HCT116 (cell line): ENCODE results near the gene RAB9A. TPM values are rescaled to one million over a fixed set of nuclear protein-coding genes. Genes with fewer than 3 reads are reported as not detected.
"Not testable (repeated sequence)": the region's sequence is repeated elsewhere in the genome, so short reads cannot be mapped to it uniquely, and the experiment has no call there.

Experiments used
- ATAC-seq: fragments of 200-7000 bp; cut with Tn5 transposase; 2 replicates; pipeline ENCODE4 v1.9.1; 2020; ENCODE audit warnings: mild to moderate bottlenecking, moderate library complexity
- BruUV-seq: library from RNA; stranded (reverse); fragments of 400-500 nt; replicated peaks from 2 replicates; lab custom pipeline; 2021; lab: Mats Ljungman, UMichigan
- CTCF ChIA-PET: fragments of 300-600 bp; sonication (Branson Sonifier 250); formaldehyde crosslinking; loops from one replicate; lab custom pipeline; 2021; ENCODE audit warnings: antibody characterized with exemption; lab: Charles Lee
- POLR2A ChIA-PET: fragments of 300-600, 350-600 bp; sonication (Branson Sonifier 250); formaldehyde crosslinking; loops from one replicate; lab custom pipeline; 2021; ENCODE audit warnings: antibody characterized with exemption; lab: Charles Lee
- RAD21 ChIA-PET, 2 experiments: fragments of 300-600 bp; sonication (Branson Sonifier 250); formaldehyde crosslinking; loops; one replicate each; lab custom pipeline; 2023; ENCODE audit warnings: low total read pairs in 2 of 2; ENCODE audit not compliant: uncharacterized antibody in 2 of 2, unreplicated experiment in 2 of 2, low non-redundant PET in 1 of 2; lab: Charles Lee
- DNase-seq: peaks from one replicate; pipeline ENCODE4 v3.0.0-alpha.2; 2010; ENCODE audit warnings: low read depth, low spot score
- H2AFZ ChIP-seq: fragments of 200-600 bp; shearing (Covaris generic), sonication (generic); 2 replicates; pipeline ENCODE4 v1.6.1; 2017; ENCODE audit warnings: low read depth, mixed run types, mixed read lengths, antibody characterized with exemption, low read length; ENCODE audit not compliant: poor library complexity, severe bottlenecking
- H3K27ac ChIP-seq: 2 replicates; pipeline ENCODE4 v1.5.1; 2012; ENCODE audit warnings: low read depth, low read length
- H3K27me3 ChIP-seq: fragments of 200-600 bp; sonication (generic); 2 replicates; pipeline ENCODE4 v1.6.1; 2016; ENCODE audit warnings: mixed run types, low read length, mixed read lengths; ENCODE audit not compliant: insufficient read depth
- H3K36me3 ChIP-seq, 2 experiments: fragments of 200-500 bp in 1 of 2; fragments of 200-600 bp in 1 of 2; sonication (Bioruptor generic) in 1 of 2; sonication (generic) in 1 of 2; 2 replicates each; pipeline versions ENCODE4 v1.5.1 to v1.6.1; 2014 to 2016; ENCODE audit warnings: low read length in 2 of 2, inconsistent platforms in 1 of 2, mixed read lengths in 1 of 2, mixed run types in 1 of 2; ENCODE audit not compliant: insufficient read depth in 2 of 2, control insufficient read depth in 1 of 2
- H3K4me1 ChIP-seq, 2 experiments: fragments of 200-600 bp in 1 of 2; sonication (generic) in 1 of 2; 2 replicates each; pipeline versions ENCODE4 v1.5.1 to v1.6.1; 2012 to 2017; ENCODE audit warnings: low read length in 2 of 2, inconsistent platforms in 1 of 2, mild to moderate bottlenecking in 1 of 2, mixed read lengths in 1 of 2, mixed run types in 1 of 2, moderate library complexity in 1 of 2; ENCODE audit not compliant: insufficient read depth in 2 of 2, control insufficient read depth in 1 of 2
- H3K4me2 ChIP-seq: fragments of 200-600 bp; sonication (generic); 2 replicates; pipeline ENCODE4 v1.6.1; 2017; ENCODE audit warnings: mixed run types, low read length, mixed read lengths
- H3K4me3 ChIP-seq, 2 experiments: fragments of 200-600 bp in 1 of 2; sonication (generic) in 1 of 2; replicated peaks in 1 of 2; 2 replicates each; pipeline ENCODE4 v1.5.1; 2011 to 2016; ENCODE audit warnings: low read length in 2 of 2, control low read depth in 1 of 2, low read depth in 1 of 2, mild to moderate bottlenecking in 1 of 2, mixed read lengths in 1 of 2, mixed run types in 1 of 2
- H3K79me2 ChIP-seq: fragments of 200-600 bp; sonication (generic); 2 replicates; pipeline ENCODE4 v1.6.1; 2017; ENCODE audit warnings: mild to moderate bottlenecking, mixed run types, low read length, moderate library complexity, mixed read lengths; ENCODE audit not compliant: insufficient read depth
- H3K9ac ChIP-seq: fragments of 200-600 bp; sonication (generic); 2 replicates; pipeline ENCODE4 v1.6.1; 2016; ENCODE audit warnings: low read length, mixed read lengths
- H3K9me2 ChIP-seq: fragments of 200-600 bp; sonication (generic), shearing (Covaris generic); 2 replicates; pipeline ENCODE4 v1.6.1; 2017; ENCODE audit warnings: mixed run types, mild to moderate bottlenecking, moderate library complexity; ENCODE audit not compliant: insufficient read depth
- H3K9me3 ChIP-seq, 2 experiments: fragments of 200-500 bp in 1 of 2; fragments of 200-600 bp in 1 of 2; sonication (Bioruptor generic) in 1 of 2; sonication (generic) in 1 of 2; 2 replicates each; pipeline ENCODE4 v1.6.1; 2014 to 2017; ENCODE audit warnings: low read length in 2 of 2, mixed read lengths in 2 of 2, inconsistent platforms in 1 of 2, low read depth in 1 of 2, mild to moderate bottlenecking in 1 of 2, mixed run types in 1 of 2, moderate library complexity in 1 of 2; ENCODE audit not compliant: control insufficient read depth in 1 of 2, insufficient read depth in 1 of 2
- H4K20me1 ChIP-seq: fragments of 200-600 bp; sonication (generic), shearing (Covaris generic); 2 replicates; pipeline ENCODE4 v1.6.1; 2017; ENCODE audit warnings: mixed run types, mild to moderate bottlenecking, moderate library complexity; ENCODE audit not compliant: insufficient read depth
- CBX3 ChIP-seq: IDR thresholded peaks from 2 replicates; pipeline ENCODE4 v1.6.1; 2012; ENCODE audit warnings: low read depth
- CEBPB ChIP-seq: IDR thresholded peaks from 2 replicates; pipeline ENCODE4 v1.6.1; 2012; ENCODE audit warnings: low read depth
- EGR1 ChIP-seq: IDR thresholded peaks from 2 replicates; pipeline ENCODE4 v1.6.1; 2012; ENCODE audit warnings: low read depth
- ELF1 ChIP-seq: IDR thresholded peaks from 2 replicates; pipeline ENCODE4 v1.6.1; 2012; ENCODE audit warnings: low read depth, borderline replicate concordance
- EZH2phosphoT487 ChIP-seq: fragments of 200-600 bp; IDR thresholded peaks from 2 replicates; pipeline ENCODE4 v1.6.1; 2018; ENCODE audit warnings: antibody characterized with exemption, borderline replicate concordance
- FOSL1 ChIP-seq: IDR thresholded peaks from 2 replicates; pipeline ENCODE4 v1.6.1; 2012; ENCODE audit warnings: low read depth
- JUND ChIP-seq: IDR thresholded peaks from 2 replicates; pipeline ENCODE4 v1.6.1; 2012
- POLR2A ChIP-seq: IDR thresholded peaks from 2 replicates; pipeline ENCODE4 v1.7.0; 2011; ENCODE audit warnings: borderline replicate concordance; ENCODE audit not compliant: insufficient read depth, insufficient read length; ENCODE audit errors: extremely low read depth
- POLR2AphosphoS5 ChIP-seq: IDR thresholded peaks from 2 replicates; pipeline ENCODE4 v1.6.1; 2011; ENCODE audit warnings: mild to moderate bottlenecking, low read depth, low read length, moderate library complexity
- RAD21 ChIP-seq: IDR thresholded peaks from 2 replicates; pipeline ENCODE4 v1.6.1; 2012; ENCODE audit warnings: low read depth, mild to moderate bottlenecking
- SIN3A ChIP-seq: IDR thresholded peaks from 2 replicates; pipeline ENCODE4 v1.6.1; 2012; ENCODE audit warnings: low read depth
- SP1 ChIP-seq: IDR thresholded peaks from 2 replicates; pipeline ENCODE4 v1.6.1; 2012; ENCODE audit warnings: low read depth
- SRF ChIP-seq: IDR thresholded peaks from 2 replicates; pipeline ENCODE4 v1.6.1; 2012; ENCODE audit warnings: low read depth
- YY1 ChIP-seq: IDR thresholded peaks from 2 replicates; pipeline ENCODE4 v1.6.1; 2011; ENCODE audit warnings: low read length, low read depth, moderate library complexity, mild to moderate bottlenecking; ENCODE audit not compliant: insufficient replicate concordance; ENCODE audit errors: extremely low read depth
- ZFX ChIP-seq: fragments of 450-650 bp; IDR thresholded peaks from 2 replicates; pipeline ENCODE4 v1.6.1; 2017
- ZNF274 ChIP-seq: fragments of 200-500 bp; sonication (Bioruptor generic); IDR thresholded peaks from 2 replicates; pipeline ENCODE4 v1.6.1; 2014; ENCODE audit warnings: mild to moderate bottlenecking, low read depth, low read length, inconsistent platforms
- intact Hi-C: fragments of 100-400 bp; cut with micrococcal nuclease; formaldehyde crosslinking; loops from 2 replicates; pipeline ENCODE4 v1.10.0; 2022
- total RNA-seq: library from RNA; stranded (reverse); gene quantifications from one replicate; pipeline ENCODE4 v1.2.1, GENCODE V29; 2021; ENCODE audit not compliant: unreplicated experiment
- TF ChIP-seq, protein P1 (sequence below): IDR thresholded peaks from 2 replicates; pipeline ENCODE4 v1.6.1; 2012
- TF ChIP-seq, protein P2 (sequence below): IDR thresholded peaks from 2 replicates; pipeline ENCODE4 v1.6.1; 2012
- TF ChIP-seq, protein P3 (sequence below): IDR thresholded peaks from 2 replicates; pipeline ENCODE4 v1.6.1; 2012; ENCODE audit warnings: low read depth

The RAB9A gene
- total RNA-seq, 1 experiment from 2014 or later, result 23.9 TPM

DNA sequence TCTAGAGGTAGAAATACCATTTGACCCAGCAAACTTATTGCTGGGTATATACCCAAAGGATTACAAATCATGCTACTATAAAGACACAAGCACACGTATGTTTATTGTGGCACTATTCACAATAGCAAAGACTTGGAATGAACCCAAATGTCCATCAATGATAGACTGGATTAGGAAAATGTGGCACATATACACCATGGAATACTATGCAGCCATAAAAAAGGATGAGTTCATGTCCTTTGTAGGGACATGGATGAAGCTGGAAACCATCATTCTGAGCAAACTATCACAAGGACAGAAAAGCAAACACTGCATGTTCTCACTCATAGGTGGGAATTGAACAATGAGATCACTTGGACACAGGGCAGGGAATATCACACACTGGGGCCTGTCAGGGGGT lies 41.6 kb downstream of the RAB9A start:
- BruUV-seq, H3K27ac ChIP-seq, H3K9me2 ChIP-seq, H3K27me3 ChIP-seq, H3K36me3 ChIP-seq, H2AFZ ChIP-seq, DNase-seq, H3K9ac ChIP-seq, H3K9me3 ChIP-seq, H3K4me2 ChIP-seq, ATAC-seq, H3K4me1 ChIP-seq, CTCF ChIA-PET, RAD21 ChIA-PET, H3K4me3 ChIP-seq, H4K20me1 ChIP-seq, POLR2A ChIA-PET: not testable (repeated sequence)
- peaks cover 39% of the 10 kb centered on the region for H3K79me2 ChIP-seq
- intact Hi-C loops, result loop anchor here (5.0 kb wide), 1 partner anchor 38 kb away; no protein-coding TSS in a partner anchor

DNA sequence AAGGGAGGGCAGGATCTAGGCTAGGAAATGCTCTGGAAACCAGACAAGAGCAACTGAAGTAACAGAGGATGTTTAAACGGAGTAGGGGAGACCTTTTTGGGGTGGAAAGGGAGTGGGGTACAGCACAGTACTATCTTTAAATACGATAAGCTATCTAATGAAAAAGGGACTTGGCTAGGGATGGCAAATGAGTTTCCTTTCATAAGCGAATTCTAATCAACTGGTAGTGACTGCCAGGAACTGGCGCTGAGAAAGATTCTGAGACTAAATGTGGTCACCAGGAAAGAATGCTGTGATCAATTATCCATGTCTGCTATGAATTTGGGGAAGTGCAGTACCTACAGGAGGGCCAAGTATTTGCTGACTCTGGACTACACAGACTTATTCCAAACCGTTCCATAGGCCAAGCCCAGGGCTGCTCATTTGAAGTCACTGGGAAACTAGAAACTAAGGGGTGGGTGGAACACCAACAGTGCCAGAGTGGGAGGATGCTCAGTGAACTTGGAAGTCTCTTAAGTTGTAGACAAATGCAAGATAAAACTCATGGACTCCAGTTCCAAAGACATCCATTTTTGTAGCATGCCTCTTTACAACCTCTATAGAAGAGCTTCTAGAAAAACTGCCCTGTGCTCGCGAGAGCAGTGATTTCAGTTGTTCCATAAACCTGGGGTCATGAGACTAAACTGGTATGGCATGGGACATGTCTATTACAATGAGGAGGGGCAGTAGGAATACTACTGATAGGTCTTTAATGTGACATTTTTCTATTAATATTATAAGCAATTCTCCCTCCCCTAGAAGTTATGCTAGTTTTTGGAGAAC lies 43.5 kb downstream of the RAB9A start:
- peak overlapping the region; percentile 76 for H3K4me2 ChIP-seq
- no peaks in the 10 kb centered on the region for H3K9me3 ChIP-seq
- H3K9me2 ChIP-seq, result no peaks in the 10 kb centered on the region
- no peaks in the 10 kb centered on the region for H3K27me3 ChIP-seq
- no peak overlapping the region for H3K9ac ChIP-seq
- CTCF ChIA-PET, result no interaction called here
- RAD21 ChIA-PET, result no interaction called here
- no peaks in the 10 kb centered on the region for H4K20me1 ChIP-seq
- ATAC-seq (no peak), DNase-seq (no peak)
- intact Hi-C loops, result loop anchor here (5.0 kb wide), 1 partner anchor 40 kb away; no protein-coding TSS in a partner anchor
- peaks cover 3 to 5% of the 10 kb centered on the region in 2 experiments; a peak in 2 of 4 replicates for H3K4me1 ChIP-seq
- H3K79me2 ChIP-seq, result peaks cover 41% of the 10 kb centered on the region
- H2AFZ ChIP-seq, result no peak overlapping the region
- no peak overlapping the region for H3K4me3 ChIP-seq
- H3K36me3 ChIP-seq, result no peaks in the 10 kb centered on the region; a peak in 1 of 4 replicates
- POLR2A ChIA-PET, result no interaction called here
- BruUV-seq, result no TSS peak
- H3K27ac ChIP-seq, result no peak overlapping the region
- no peak for TF ChIP-seq JUND
- no peak for TF ChIP-seq YY1
- no peak for TF ChIP-seq ZNF274
- TF ChIP-seq SIN3A, result no peak
- no peak for TF ChIP-seq POLR2A
- TF ChIP-seq, protein P1, sequence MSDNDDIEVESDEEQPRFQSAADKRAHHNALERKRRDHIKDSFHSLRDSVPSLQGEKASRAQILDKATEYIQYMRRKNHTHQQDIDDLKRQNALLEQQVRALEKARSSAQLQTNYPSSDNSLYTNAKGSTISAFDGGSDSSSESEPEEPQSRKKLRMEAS, result no peak
- TF ChIP-seq SRF, result no peak
- TF ChIP-seq CEBPB, result no peak
- no peak for TF ChIP-seq CBX3
- TF ChIP-seq EGR1, result no peak
- no peak for TF ChIP-seq FOSL1
- no peak for TF ChIP-seq ZFX
- no peak for TF ChIP-seq ELF1
- no peak for TF ChIP-seq POLR2AphosphoS5
- no peak for TF ChIP-seq SP1
- TF ChIP-seq, protein P2, sequence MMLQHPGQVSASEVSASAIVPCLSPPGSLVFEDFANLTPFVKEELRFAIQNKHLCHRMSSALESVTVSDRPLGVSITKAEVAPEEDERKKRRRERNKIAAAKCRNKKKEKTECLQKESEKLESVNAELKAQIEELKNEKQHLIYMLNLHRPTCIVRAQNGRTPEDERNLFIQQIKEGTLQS, result no peak
- no peak for TF ChIP-seq EZH2phosphoT487
- TF ChIP-seq RAD21, result no peak
- TF ChIP-seq, protein P3, sequence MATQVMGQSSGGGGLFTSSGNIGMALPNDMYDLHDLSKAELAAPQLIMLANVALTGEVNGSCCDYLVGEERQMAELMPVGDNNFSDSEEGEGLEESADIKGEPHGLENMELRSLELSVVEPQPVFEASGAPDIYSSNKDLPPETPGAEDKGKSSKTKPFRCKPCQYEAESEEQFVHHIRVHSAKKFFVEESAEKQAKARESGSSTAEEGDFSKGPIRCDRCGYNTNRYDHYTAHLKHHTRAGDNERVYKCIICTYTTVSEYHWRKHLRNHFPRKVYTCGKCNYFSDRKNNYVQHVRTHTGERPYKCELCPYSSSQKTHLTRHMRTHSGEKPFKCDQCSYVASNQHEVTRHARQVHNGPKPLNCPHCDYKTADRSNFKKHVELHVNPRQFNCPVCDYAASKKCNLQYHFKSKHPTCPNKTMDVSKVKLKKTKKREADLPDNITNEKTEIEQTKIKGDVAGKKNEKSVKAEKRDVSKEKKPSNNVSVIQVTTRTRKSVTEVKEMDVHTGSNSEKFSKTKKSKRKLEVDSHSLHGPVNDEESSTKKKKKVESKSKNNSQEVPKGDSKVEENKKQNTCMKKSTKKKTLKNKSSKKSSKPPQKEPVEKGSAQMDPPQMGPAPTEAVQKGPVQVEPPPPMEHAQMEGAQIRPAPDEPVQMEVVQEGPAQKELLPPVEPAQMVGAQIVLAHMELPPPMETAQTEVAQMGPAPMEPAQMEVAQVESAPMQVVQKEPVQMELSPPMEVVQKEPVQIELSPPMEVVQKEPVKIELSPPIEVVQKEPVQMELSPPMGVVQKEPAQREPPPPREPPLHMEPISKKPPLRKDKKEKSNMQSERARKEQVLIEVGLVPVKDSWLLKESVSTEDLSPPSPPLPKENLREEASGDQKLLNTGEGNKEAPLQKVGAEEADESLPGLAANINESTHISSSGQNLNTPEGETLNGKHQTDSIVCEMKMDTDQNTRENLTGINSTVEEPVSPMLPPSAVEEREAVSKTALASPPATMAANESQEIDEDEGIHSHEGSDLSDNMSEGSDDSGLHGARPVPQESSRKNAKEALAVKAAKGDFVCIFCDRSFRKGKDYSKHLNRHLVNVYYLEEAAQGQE, result no peak
